Esophagus squamous epithelium (tissue), 5 donors: ENCODE data around the gene TIE1. TPM values are rescaled to one million over a fixed set of nuclear protein-coding genes. Genes with fewer than 3 reads are reported as not detected.

Experiments used
- DNase-seq: peaks from one replicate; lab custom pipeline; 2025; lab: John Stamatoyannopoulos, UW
- H3K27ac ChIP-seq, 4 donors: fragments of 200-600 bp; sonication (generic); one replicate each; pipeline ENCODE4 v1.5.1; 2016 to 2019; ENCODE audit warnings: mild to moderate bottlenecking in 1 of 4
- H3K27me3 ChIP-seq, 4 donors: fragments of 200-600 bp; sonication (generic); 1 replicate in 3 of 4; 2 replicates in 1 of 4; pipeline versions ENCODE4 v1.5.1 to v1.6.0; 2017 to 2021; ENCODE audit warnings: antibody characterized with exemption in 1 of 4
- H3K36me3 ChIP-seq, 3 donors: fragments of 200-600 bp; sonication (generic); one replicate each; pipeline ENCODE4 v1.5.1; 2016 to 2019
- H3K4me1 ChIP-seq, 3 donors: fragments of 200-600 bp; sonication (generic); one replicate each; pipeline ENCODE4 v1.5.1; 2017 to 2019
- H3K4me3 ChIP-seq, 4 donors: fragments of 200-600 bp; sonication (generic); 1 replicate in 3 of 4; 2 replicates in 1 of 4; pipeline ENCODE4 v1.5.1; 2016 to 2019; ENCODE audit warnings: mild to moderate bottlenecking in 2 of 4, moderate library complexity in 1 of 4
- H3K9me3 ChIP-seq, 3 donors: fragments of 200-600 bp; sonication (generic); one replicate each; pipeline ENCODE4 v1.5.1; 2016 to 2019
- POLR2A ChIP-seq, 4 donors: fragments of 450-650 bp; IDR thresholded peaks; one replicate each; pipeline ENCODE4 v1.6.1; 2017; ENCODE audit warnings: antibody characterized with exemption in 4 of 4, mild to moderate bottlenecking in 4 of 4, moderate library complexity in 3 of 4
- WGBS, 2 donors: methylation state at CpG; one replicate each; pipeline ENCODE4 v1.1.5; 2018; 5-methylcytosine and 5-hydroxymethylcytosine counted together
- intact Hi-C: fragments of 100-400 bp; cut with DNase I; formaldehyde crosslinking; loops from one replicate; pipeline ENCODE4 v1.15.0; 2022
- total RNA-seq, 4 donors: library from RNA; depleted of rRNA; stranded (reverse); fragments of >200 nt; gene quantifications; one replicate each; pipeline ENCODE4 v1.1.0, GENCODE V29; 2016
- TF ChIP-seq, protein P1 (sequence below), 6 experiments: fragments of 450-650 bp in 4 of 6; fragments of 200-600 bp in 2 of 6; sonication (generic) in 2 of 6; IDR thresholded peaks; one replicate each; pipeline ENCODE4 v1.5.1; 2016 to 2019; ENCODE audit warnings: antibody characterized with exemption in 6 of 6, mild to moderate bottlenecking in 4 of 6, moderate library complexity in 4 of 6
- donor health status: DM: yes; HTN: yes; CAD: no.

The TIE1 gene
- total RNA-seq, 4 donors from 2014 or later, result 3.1 to 16.6 (median 5.9) TPM

- TF ChIP-seq, protein P1, sequence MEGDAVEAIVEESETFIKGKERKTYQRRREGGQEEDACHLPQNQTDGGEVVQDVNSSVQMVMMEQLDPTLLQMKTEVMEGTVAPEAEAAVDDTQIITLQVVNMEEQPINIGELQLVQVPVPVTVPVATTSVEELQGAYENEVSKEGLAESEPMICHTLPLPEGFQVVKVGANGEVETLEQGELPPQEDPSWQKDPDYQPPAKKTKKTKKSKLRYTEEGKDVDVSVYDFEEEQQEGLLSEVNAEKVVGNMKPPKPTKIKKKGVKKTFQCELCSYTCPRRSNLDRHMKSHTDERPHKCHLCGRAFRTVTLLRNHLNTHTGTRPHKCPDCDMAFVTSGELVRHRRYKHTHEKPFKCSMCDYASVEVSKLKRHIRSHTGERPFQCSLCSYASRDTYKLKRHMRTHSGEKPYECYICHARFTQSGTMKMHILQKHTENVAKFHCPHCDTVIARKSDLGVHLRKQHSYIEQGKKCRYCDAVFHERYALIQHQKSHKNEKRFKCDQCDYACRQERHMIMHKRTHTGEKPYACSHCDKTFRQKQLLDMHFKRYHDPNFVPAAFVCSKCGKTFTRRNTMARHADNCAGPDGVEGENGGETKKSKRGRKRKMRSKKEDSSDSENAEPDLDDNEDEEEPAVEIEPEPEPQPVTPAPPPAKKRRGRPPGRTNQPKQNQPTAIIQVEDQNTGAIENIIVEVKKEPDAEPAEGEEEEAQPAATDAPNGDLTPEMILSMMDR (IDR thresholded peaks at IDR 0.05), result no peak
- TF ChIP-seq POLR2A (IDR thresholded peaks at IDR 0.05), result no peak
- no peak for DNase-seq
- no peak overlapping the region for H3K4me3 ChIP-seq
- no peaks in the 10 kb centered on the region for H3K27me3 ChIP-seq
- H3K36me3 ChIP-seq, result peaks cover 0 to 7% (median 0%) of the 10 kb centered on the region in 3 donors
- no peaks in the 10 kb centered on the region for H3K9me3 ChIP-seq
- H3K4me1 ChIP-seq, result no peaks in the 10 kb centered on the region
- intact Hi-C loops, result no loop called here
- 62 to 77% methylated on average over 6 to 9 of the region's 15 CpGs for WGBS, 2 donors
- H3K27ac ChIP-seq, result no peak overlapping the region
Observed at GRCh38 chr1:43317817-43318471, 17.2 kb downstream of the TIE1 start.

DNA sequence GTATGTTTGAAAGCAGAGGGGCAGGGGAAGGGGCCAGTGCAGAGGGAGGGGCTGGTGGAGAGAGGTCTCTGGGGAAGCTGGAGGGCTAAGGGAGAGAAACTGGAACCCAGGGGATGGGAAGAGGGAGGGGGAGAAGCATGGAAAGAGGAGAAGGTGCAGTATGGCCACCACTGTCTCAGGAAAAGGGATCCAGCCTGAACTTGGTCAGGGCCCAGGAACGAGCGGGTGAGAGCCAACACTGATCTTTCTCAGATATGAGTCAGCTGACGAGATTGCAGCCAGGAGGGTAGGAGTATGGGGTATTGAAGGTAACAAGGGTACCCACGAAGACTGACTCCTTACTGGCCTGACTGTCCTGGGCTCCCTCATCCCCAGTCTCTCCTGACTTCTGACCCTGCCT is 18.0 kb downstream of the TIE1 start:
- no peak for DNase-seq
- no peaks in the 10 kb centered on the region for H3K9me3 ChIP-seq
- no peaks in the 10 kb centered on the region for H3K4me1 ChIP-seq
- H3K4me3 ChIP-seq, result no peak overlapping the region
- 59 to 68% methylated on average over 4 of the region's 4 CpGs for WGBS, 2 donors
- no peaks in the 10 kb centered on the region for H3K27me3 ChIP-seq
- intact Hi-C loops, result no loop called here
- H3K36me3 ChIP-seq, result peaks cover 0 to 7% (median 0%) of the 10 kb centered on the region in 3 donors
- TF ChIP-seq POLR2A (IDR thresholded peaks at IDR 0.05), result no peak
- TF ChIP-seq, protein P1 (IDR thresholded peaks at IDR 0.05), result no peak
- no peak overlapping the region for H3K27ac ChIP-seq

DNA sequence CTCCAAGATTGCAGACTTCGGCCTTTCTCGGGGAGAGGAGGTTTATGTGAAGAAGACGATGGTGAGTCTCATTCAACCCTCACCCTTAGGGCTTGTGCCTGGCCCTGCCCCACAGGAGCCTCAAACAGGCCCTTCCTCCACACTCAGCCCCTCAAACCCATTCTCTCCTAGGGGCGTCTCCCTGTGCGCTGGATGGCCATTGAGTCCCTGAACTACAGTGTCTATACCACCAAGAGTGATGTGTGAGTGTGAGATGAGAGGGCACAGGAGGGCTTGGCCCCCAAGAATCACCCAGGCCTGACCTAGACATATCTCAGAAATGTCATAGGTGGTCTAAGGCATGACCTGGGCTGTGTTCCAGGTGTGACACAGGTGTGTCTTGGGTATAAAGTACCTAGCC is 18.5 kb downstream of the TIE1 start:
- H3K27ac ChIP-seq, result no peak overlapping the region
- no peak for DNase-seq
- TF ChIP-seq POLR2A (IDR thresholded peaks at IDR 0.05), result no peak
- TF ChIP-seq, protein P1 (IDR thresholded peaks at IDR 0.05), result no peak
- intact Hi-C loops, result no loop called here
- no peak overlapping the region for H3K4me3 ChIP-seq
- H3K27me3 ChIP-seq, result no peaks in the 10 kb centered on the region
- WGBS, 2 donors, result 93% methylated on average over 3 of the region's 5 CpGs; no CpG with 5 or more reads in 1 of the 2 donors
- no peaks in the 10 kb centered on the region for H3K9me3 ChIP-seq
- H3K4me1 ChIP-seq, result no peaks in the 10 kb centered on the region
- peaks cover 0 to 7% (median 0%) of the 10 kb centered on the region in 3 donors for H3K36me3 ChIP-seq

- 90 to 93% methylated on average over 2 to 3 of the region's 3 CpGs for WGBS, 2 donors
- peaks cover 0 to 7% (median 0%) of the 10 kb centered on the region in 3 donors for H3K36me3 ChIP-seq
- H3K27me3 ChIP-seq, result no peaks in the 10 kb centered on the region
- TF ChIP-seq POLR2A (IDR thresholded peaks at IDR 0.05), result no peak
- TF ChIP-seq, protein P1 (IDR thresholded peaks at IDR 0.05), result no peak
- intact Hi-C loops, result no loop called here
- H3K4me3 ChIP-seq, result no peak overlapping the region
- no peak for DNase-seq
- peaks cover 0 to under 1% (median 0%) of the 10 kb centered on the region in 3 donors for H3K9me3 ChIP-seq
- H3K4me1 ChIP-seq, result no peaks in the 10 kb centered on the region
- H3K27ac ChIP-seq, result no peak overlapping the region
Observed at GRCh38 chr1:43319766-43320165, 19.0 kb downstream of the TIE1 start.

- TF ChIP-seq, protein P1 (IDR thresholded peaks at IDR 0.05), result no peak
- no peak for TF ChIP-seq POLR2A (IDR thresholded peaks at IDR 0.05)
- 80 to 93% methylated on average over 11 to 15 of the region's 16 CpGs for WGBS, 2 donors
- Histone ChIP-seq H3K4me3 (no peak overlapping the region), H3K4me1 (no peaks in the 10 kb centered on the region), H3K36me3 (peaks cover 0 to 7% (median 0%) of the 10 kb centered on the region in 3 donors), H3K27ac (no peak overlapping the region), H3K9me3 (peaks cover 0 to 12% (median 0%) of the 10 kb centered on the region in 3 donors), H3K27me3 (no peaks in the 10 kb centered on the region)
- intact Hi-C loops, result no loop called here
- no peak for DNase-seq
Observed at GRCh38 chr1:43321331-43321891, 20.6 kb downstream of the TIE1 start.
